GM21390 (cell line): ENCODE measurements around the gene CYB5A.

Experiments used
- ATAC-seq: cut with Tn5 transposase; IDR thresholded peaks from one replicate; pipeline ENCODE4 v1.9.1; 2021; ENCODE audit not compliant: unreplicated experiment

Gene CYB5A

GRCh38 chr18:74278058-74278457 lies 13.7 kb downstream of the CYB5A start:
- ATAC-seq: no peak

- no peak for ATAC-seq
These were observed 14.5 kb downstream of the CYB5A start for GRCh38 chr18:74277296-74277695.

GRCh38 chr18:74276609-74277008 lies 15.2 kb downstream of the CYB5A start:
- ATAC-seq: no peak

GRCh38 chr18:74275736-74276135 lies 16.0 kb downstream of the CYB5A start:
- no peak for ATAC-seq

GRCh38 chr18:74274700-74275099 lies 17.1 kb downstream of the CYB5A start:
- ATAC-seq: no peak

GRCh38 chr18:74273394-74273793 lies 18.4 kb downstream of the CYB5A start:
- no peak for ATAC-seq

GRCh38 chr18:74271635-74272034 lies 20.1 kb downstream of the CYB5A start:
- ATAC-seq: no peak

- ATAC-seq: no peak
These were observed 22.7 kb downstream of the CYB5A start for GRCh38 chr18:74268933-74269620.

GRCh38 chr18:74268175-74268574 lies 23.6 kb downstream of the CYB5A start:
- ATAC-seq: no peak

GRCh38 chr18:74266161-74266560 lies 25.6 kb downstream of the CYB5A start:
- no peak for ATAC-seq

- no peak for ATAC-seq
These were observed 26.1 kb downstream of the CYB5A start for GRCh38 chr18:74265546-74266098.

- peak; percentile 98 for ATAC-seq
These were observed 27.3 kb downstream of the CYB5A start for GRCh38 chr18:74264303-74265020.

- no peak for ATAC-seq
These were observed 30.6 kb downstream of the CYB5A start for GRCh38 chr18:74261053-74261713.

GRCh38 chr18:74259347-74259746 lies 32.4 kb downstream of the CYB5A start:
- ATAC-seq: no peak

GRCh38 chr18:74257083-74257482 lies 34.7 kb downstream of the CYB5A start:
- no peak for ATAC-seq

GRCh38 chr18:74256190-74256589 lies 35.6 kb downstream of the CYB5A start:
- no peak for ATAC-seq

- no peak for ATAC-seq
These were observed 36.6 kb downstream of the CYB5A start for GRCh38 chr18:74255131-74255616.

GRCh38 chr18:74252039-74252395 lies 39.7 kb downstream of the CYB5A start:
- ATAC-seq: no peak

GRCh38 chr18:74251297-74252038 lies 40.3 kb downstream of the CYB5A start:
- no peak for ATAC-seq

GRCh38 chr18:74250131-74250530 lies 41.6 kb downstream of the CYB5A start:
- ATAC-seq: no peak
